Measurements from ENCODE around the gene HRK. TPM values are rescaled to one million over a fixed set of nuclear protein-coding genes. Genes with fewer than 3 reads are reported as not detected.

HRK gene
- polyA plus RNA-seq (ENCODE audit: insufficient read length) = 0.90 TPM
- long read RNA-seq, donor 1 = 0 reads
- long read RNA-seq, donor 2, partial matches to known transcripts = 0 of 1 reads
- long read RNA-seq, donor 2, other reads (novel, unspliced or antisense) = 0 of 1 reads
- long read RNA-seq, donor 3 = 0 reads
- long read RNA-seq, donor 4 = 0 reads
- long read RNA-seq, donor 5, full-length matches to known transcripts = 1 of 1 reads
- long read RNA-seq, donor 5, partial matches to known transcripts = 0 of 1 reads
- long read RNA-seq, donor 5, other reads (novel, unspliced or antisense) = 0 of 1 reads
- long read RNA-seq, donor 6, partial matches to known transcripts = 14 of 14 reads
- long read RNA-seq, donor 6, other reads (novel, unspliced or antisense) = 0 of 14 reads
- long read RNA-seq, donor 7, partial matches to known transcripts = 9 of 9 reads
- long read RNA-seq, donor 7, other reads (novel, unspliced or antisense) = 0 of 9 reads
- long read RNA-seq, donor 8, full-length matches to known transcripts = 1 of 1 reads
- long read RNA-seq, donor 8, partial matches to known transcripts = 0 of 1 reads
- long read RNA-seq, donor 8, other reads (novel, unspliced or antisense) = 0 of 1 reads

DNA sequence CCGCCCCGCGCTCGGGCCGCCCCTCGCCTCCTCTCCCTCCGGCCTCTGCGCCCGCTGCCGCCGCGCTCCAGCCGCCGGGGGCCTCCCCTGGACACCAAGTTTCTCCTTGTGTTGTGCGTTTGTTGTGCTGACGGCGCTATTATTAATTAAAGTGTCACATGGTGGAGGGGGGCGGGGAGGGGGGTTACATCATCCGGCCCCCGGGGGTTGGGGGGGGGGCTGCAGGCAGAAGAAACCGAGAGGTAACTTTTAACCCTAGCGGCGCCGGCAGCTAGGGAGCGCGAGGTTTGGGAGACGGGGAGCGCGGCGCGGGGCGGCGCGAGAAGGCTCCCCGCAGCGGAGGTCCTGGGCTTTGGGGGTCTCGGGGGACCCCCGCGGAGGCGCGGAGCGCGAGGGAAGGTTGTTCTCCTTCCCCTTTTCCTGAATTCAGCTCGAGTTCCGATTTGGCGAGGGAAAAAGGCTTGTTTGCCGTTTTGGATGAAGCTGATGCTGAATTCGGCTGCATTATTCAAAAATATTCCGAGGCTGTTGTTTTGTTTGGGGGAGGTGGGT, at the start of gene HRK:
TSS of gene HRK (minus strand) at position 117 of the 552 bp plus-strand sequence. CDS start 134 bp downstream, outside the sequence.
- DNase-seq = no peak

DNA sequence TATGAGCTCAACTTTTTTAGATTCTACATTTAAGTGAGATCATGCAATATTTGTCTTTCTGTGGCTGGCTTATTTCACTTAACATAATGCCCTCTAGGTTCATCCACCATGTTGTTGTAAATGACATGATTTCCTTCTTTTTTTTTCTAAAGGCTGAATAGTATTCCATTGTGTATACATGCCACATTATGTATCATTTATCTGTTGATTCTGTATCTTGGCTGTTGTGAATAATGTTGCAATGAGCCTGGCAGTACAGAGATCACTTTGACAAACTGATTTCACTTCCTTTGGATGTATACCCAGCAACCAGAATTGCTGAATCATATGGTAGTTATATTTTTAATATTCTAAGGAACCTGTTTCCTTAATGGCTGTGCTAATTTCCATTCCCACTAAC, 48.6 kb upstream of the HRK start:
- DNase-seq = no peak

- no peak for DNase-seq
Measured at GRCh38 chr12:116928504-116928903, 47.3 kb upstream of the HRK start.

GRCh38 chr12:116927244-116927940, 46.2 kb upstream of the HRK start:
- DNase-seq = no peak

GRCh38 chr12:116926283-116927243, 45.3 kb upstream of the HRK start:
- DNase-seq = no peak

- DNase-seq = no peak
Measured at GRCh38 chr12:116924558-116925453, 43.6 kb upstream of the HRK start.

- DNase-seq = no peak
Measured at GRCh38 chr12:116922194-116922897, 41.1 kb upstream of the HRK start.

- no peak for DNase-seq
Measured at GRCh38 chr12:116920939-116921338, 39.7 kb upstream of the HRK start.

- DNase-seq = no peak
Measured at GRCh38 chr12:116919706-116920485, 38.7 kb upstream of the HRK start.

DNA sequence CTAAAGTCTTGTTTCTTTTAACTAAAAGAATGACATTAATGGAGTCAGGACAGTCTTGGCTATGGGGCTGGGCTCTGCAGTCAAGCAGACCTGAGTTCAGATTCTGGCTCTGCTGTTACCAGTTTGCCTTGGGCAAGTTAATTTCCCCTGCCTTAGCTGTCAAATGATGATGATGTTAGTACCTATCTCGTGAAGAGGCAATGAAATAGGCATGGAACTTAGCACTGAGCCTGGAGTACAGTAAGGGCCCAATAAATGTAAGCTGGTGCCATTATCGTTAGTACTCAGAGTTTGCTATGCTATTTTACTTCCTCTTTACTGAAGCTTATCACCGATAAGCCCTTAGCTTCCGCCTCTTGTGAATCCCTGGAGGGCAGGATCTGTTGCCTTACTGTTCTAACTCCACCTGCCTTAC, 38.0 kb upstream of the HRK start:
- DNase-seq = no peak

- no peak for DNase-seq
Measured at GRCh38 chr12:116918464-116918863, 37.2 kb upstream of the HRK start.

DNA sequence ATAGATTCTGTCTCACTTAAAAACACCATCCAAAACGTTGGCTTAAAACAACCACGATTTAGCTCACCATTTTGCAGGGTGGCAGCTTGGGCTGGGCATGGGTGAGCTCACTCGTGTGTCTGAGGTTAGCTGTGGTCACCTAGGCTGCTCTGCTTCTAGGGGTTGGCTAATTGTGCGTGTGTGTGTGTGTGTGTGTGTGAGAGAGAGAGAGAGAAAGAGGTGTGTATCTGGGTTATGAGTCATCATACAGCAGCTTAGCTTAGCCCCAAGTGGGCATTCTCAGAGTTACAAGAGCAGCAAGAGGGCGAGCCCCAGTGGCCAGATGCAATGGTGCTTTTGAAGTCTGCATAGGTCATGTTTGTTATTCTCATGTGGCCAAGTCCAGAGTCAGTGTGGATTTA, 35.5 kb upstream of the HRK start:
- no peak for DNase-seq

DNA sequence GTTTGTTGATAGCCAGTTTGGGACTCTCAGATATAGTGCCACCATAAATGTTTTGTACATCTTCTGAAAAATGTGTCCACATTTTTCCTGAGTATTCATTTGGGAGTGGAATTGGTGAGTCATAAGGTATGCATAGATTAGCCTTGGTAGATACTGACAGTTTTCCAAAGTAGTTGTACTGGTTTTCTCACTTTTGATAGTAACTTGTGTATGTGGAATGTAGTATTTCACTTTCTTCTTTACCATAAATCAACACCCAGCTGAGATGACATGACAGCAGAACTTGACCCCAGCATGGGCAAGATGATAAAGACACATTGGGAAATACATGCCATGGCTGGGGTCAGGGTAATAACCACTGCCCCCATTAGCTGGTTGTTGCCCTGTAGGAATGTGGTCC, 34.9 kb upstream of the HRK start:
- no peak for DNase-seq

GRCh38 chr12:116915326-116915725, 34.1 kb upstream of the HRK start:
- DNase-seq = no peak

DNA sequence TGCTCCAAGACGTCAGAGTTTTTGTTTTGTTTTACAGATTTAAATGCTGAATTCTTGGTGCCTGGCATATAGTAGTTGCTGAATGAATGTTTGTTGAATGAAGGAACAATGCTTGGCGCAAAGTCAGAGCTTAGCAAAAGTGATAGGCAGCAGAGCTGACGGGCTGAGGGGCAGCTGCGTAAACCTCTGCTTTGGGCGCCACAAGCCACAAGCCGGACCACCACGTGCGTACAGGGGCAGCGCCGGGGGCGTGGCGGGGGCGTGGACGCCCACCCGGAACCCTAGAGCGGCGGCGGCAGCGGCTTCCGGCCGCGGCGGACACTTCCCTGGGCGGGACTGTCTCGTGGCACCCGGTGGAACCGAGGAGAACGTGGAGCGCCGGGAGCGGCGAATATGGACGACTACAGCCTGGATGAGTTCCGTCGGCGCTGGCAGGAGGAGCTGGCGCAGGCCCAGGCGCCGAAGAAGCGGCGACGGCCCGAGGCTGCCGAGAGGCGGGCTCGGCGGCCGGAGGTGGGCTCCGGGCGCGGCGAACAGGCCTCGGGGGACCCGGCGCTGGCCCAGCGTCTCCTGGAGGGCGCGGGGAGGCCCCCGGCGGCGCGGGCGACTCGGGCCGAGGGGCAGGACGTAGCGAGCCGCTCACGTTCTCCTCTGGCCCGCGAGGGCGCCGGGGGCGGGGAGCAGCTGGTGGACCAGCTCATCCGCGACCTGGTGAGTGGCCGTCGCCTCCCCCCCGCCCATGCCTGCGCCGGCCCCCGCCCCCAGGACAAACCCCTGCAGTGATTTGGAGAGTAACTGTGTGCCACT, 29.6 kb upstream of the HRK start, which contains the start of gene FBXW8:
TSS of gene FBXW8 (plus strand) at position 306 of the 807 bp plus-strand sequence. CDS start at position 394, 88 bp downstream.
- DNase-seq = peak; percentile 70

- DNase-seq = no peak
Measured at GRCh38 chr12:116910280-116910644, 29.0 kb upstream of the HRK start.

- no peak for DNase-seq
Measured at GRCh38 chr12:116906285-116906684, 25.0 kb upstream of the HRK start.

DNA sequence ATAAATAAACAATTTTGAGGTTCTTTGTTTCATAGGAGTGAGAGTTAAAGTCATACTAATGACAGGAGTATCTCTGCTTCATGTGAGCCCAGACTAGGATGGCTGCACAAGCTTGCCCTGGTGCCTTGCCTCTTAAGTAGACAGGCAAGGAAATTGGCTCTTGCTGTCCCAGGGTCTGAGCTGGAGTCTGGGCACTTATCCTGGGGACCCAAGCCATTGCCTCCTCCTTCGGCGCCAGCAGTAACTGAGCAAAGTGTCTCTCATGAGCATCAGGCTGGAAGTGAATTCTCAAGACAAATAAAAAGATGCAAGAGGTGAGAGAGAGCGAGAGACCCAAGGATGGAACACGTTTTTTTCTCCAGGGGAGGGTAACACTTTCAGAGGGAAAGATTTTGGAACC, 22.6 kb upstream of the HRK start:
- no peak for DNase-seq

Measured in left kidney (tissue), 8 donors.